ENCODE measurements around the gene HIF3A.
"Not testable (repeated sequence)": the region's sequence is repeated elsewhere in the genome, so short reads cannot be mapped to it uniquely, and the experiment has no call there.

Gene HIF3A

DNA sequence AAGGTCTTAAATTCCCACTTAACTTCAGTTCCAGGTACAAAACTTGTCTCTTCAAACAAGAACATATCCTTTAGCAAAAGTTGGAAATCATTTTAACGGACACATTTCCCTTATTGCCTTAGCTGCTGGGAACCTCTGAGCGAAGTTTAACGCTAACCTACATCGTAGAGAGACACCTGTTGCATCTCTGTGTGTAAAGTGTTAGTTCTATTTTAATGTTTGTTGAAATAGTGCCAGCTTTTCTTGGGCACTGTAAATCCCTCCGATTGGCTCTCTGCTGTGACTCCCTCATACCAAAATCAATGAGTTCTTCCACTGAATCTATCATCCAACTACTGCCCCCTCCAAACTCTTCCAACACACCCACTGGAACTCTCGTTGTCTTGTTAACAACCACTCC, 2.3 kb upstream of the HIF3A start:
- DNase-seq, result no peak

DNA sequence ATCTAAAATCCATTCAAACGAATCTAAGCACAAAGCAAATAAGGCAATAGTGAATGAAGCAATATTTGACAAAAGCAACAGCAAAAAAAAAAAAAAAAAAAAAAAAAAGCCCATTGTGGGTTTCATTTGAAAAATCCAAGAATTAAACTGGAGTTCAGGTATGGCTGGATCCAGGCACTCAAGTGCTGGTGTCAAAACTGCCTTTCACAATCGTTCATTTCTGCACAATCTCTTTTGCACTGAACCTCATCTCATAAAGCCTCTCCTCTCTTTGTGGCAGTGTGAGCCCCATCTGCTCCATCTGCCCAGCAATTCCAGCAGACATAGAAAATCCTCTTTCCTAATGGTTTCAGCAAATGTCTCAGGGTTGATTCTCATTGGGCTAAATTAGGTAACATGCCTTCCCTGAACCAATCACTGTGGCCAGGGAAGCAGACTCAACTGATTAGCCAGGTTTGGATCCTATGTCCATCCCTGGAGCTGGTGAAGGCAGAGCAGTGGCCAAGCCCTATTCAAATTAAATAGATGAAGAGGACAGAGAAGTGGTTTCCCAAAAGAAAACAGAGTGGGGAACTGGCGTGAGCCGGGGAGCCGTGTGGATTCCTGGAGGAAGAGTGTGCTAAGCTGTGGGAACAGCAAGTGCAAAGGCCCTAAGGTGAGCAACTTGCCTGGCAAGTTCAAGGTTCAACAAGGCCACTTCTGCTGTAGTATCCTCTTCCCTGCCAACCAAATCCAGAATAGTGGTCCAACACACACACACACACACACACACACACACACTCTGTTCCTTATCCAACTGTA, 1.2 kb upstream of the HIF3A start:
- no peak for DNase-seq

DNA sequence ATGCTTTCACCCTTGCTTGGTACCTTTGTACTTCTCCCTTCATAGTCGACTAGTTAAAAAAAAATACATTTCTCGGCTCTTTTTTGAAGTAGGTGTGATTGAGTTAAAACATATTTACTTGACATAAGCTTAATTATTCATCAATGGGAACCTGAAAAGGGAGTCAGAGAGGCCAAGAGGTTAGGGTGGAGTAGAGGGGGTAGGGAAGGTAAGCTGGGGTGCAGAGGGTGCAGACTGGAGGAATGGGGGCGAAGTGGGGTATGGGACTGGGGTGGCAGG, 701 bp upstream of the HIF3A start:
- no peak for DNase-seq

- DNase-seq, result no peak
Observed at GRCh38 chr19:46297700-46298478, 1.0 kb downstream of the HIF3A start.

DNA sequence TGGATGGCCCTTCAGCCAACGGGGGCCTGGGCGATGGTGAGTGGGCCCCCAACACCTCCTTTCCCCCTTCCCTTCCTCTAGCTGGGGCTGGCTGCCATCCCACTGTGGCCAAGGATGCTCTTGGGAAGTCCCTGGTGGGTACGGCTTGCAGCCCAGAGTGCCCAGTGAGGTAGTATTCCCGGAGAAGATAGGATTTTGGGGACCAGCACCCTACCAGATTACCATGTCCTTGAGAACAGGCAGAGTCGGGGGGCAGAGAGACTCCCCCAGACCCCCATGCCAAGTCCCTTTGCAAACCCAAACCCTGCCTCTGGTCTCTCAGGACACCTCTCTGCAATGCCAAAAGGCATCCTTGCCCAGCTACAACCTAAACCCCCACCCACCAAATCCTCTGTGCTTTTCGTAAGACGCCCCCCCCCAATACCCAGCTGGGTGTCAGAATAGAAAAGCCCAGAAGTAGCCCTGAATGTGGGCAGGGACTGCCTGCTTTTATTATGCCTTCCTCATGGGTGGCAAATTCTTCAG, 1.7 kb downstream of the HIF3A start:
- no peak for DNase-seq

GRCh38 chr19:46299004-46299509, 2.2 kb downstream of the HIF3A start:
- peak; percentile 93 for DNase-seq

- no peak for DNase-seq
Observed at GRCh38 chr19:46299695-46300094, 2.9 kb downstream of the HIF3A start.

DNA sequence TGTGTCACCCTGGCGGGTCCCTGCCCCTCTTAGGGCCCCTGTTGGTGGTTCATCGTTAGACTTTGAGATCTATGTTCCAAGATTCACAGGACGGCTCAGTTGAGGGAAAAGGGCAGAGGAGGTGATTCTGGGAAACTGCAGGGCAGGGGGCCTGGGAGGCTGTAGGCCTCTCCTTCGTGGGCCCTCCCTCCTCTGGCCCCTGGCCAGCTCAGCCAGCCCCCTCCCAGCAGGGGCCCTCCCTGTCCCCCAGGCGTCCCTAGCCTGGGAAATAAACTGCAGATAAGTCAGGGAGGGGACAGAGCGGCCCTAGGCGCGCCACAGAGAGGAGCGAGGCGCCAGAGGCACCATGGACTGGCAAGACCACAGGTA, 6.5 kb downstream of the HIF3A start:
- no peak for DNase-seq

DNA sequence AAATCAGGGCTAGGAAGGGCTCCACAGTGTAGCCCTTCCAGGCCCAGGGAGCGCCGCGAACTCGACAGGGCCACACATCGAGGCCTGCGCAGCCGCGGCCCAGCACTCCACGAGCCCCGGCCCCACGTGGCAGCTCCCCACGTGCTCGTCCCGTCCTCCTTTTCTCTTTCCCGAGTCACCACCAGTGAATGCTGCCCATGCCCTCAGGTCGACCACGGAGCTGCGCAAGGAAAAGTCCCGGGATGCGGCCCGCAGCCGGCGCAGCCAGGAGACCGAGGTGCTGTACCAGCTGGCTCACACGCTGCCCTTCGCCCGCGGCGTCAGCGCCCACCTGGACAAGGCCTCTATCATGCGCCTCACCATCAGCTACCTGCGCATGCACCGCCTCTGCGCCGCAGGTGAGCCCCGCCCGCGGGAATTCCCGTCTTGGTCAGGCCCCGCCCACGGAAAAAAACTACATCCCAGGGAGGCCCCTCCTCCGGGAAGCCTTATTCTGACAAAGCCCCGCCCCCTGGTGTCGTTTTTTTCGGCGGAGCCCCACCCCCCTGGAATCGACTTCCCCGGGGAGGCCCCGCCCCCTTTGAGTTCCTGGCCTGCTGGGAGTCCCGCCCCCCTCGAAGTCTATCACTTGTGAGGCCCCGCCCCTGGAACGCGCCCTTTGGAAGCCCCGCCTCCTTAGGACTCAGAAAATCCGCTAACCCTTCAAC, 7.0 kb downstream of the HIF3A start:
- no peak for DNase-seq

GRCh38 chr19:46306501-46306900, 9.7 kb downstream of the HIF3A start:
- DNase-seq, result no peak

GRCh38 chr19:46308510-46308909, 11.7 kb downstream of the HIF3A start:
- no peak for DNase-seq

DNA sequence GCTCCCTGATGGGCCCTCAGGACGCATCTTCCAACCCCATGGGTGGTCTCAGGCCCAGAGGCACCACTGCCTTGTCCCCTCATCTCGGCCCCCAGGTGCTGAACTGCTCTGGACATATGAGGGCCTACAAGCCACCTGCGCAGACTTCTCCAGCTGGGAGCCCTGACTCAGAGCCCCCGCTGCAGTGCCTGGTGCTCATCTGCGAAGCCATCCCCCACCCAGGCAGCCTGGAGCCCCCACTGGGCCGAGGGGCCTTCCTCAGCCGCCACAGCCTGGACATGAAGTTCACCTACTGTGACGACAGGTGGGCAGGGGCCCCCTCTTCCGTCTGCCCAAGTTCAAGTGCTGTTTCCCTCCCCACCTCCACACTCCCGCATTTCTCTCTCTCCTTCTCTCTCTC, 12.2 kb downstream of the HIF3A start:
- no peak for DNase-seq

DNA sequence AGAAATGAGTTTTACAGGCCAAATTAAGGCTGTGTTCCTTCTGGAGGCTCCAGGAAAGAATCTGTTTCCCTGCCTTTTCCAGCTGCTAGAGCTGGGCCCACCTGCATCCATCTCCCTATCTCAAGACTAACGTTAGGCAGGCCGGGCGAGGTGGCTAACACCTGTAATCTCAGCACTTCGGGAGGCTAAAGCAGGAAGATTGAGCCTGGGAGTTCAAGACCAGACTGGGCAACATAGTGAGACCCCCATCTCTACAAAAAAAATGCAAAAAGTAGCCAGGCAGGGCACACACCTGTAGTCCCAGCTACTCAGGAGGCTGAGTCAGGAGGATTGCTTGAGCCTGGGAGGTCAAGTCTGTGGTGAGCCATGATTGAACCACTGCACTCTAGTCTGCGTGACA, 14.6 kb downstream of the HIF3A start:
- DNase-seq, result no peak

DNA sequence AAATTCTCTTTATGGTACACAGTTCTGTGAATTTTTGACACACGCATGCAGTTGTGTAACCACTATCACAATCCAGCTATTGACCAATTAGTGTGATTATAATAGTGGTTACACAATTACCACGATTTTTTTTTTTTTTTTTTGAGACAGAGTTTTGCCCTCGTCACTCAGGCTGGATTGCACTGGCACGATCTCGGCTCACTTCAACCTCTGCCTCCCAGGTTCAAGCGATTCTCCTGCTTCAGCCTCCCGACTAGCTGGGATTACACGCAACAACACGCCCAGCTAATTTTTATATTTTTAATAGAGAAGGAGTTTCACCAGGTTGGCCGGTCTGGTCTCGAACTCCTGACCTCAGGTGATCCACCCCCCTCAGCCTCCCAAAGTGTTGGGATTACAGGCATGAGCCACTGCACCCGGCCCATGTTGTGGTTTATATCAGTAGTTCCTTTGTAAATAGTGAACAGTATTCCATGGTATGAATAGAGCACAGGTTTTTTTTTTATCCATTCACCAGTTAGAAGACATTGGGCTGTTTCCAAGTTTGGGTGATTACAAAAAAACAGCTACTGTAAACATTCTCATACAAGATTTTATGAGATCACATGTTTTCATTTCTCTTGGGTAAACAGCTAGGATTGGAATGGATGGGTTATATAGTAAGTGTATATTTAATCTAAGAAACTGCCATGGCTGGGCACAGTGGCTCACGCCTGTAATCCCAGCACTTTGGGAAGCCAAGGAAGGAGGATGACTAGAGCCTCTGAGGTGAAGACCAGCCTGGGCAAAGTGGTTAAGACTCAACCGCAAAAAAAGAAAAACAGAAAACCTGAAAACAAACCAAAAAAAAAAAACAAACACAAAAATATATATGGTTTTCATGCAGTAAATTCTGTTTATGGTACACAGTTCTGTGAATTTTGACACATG, 17.0 kb downstream of the HIF3A start:
- DNase-seq, result peak; percentile 67

DNA sequence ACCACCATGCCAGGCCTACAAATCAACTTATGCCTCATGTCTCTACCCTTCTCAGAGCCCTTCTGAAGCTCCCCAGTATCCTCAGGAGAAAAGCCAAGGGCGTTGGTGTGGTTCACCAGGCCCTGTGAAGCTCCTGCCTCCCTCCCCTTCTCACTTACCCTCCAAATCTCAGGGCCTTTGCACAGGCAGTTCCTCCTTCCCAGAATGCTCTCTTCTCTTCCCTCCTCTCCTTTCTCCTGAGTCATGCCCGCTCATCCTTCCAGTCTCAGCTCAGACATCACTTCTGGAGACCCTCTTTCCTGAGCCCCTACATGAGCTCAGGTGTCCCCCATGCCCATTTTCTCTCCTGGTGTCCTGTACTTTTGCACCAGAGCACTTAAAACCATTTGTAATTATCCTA, 20.5 kb downstream of the HIF3A start:
- no peak for DNase-seq

- no peak for DNase-seq
Observed at GRCh38 chr19:46319613-46320012, 22.8 kb downstream of the HIF3A start.

GRCh38 chr19:46320559-46320958, 23.7 kb downstream of the HIF3A start:
- DNase-seq, result no peak

DNA sequence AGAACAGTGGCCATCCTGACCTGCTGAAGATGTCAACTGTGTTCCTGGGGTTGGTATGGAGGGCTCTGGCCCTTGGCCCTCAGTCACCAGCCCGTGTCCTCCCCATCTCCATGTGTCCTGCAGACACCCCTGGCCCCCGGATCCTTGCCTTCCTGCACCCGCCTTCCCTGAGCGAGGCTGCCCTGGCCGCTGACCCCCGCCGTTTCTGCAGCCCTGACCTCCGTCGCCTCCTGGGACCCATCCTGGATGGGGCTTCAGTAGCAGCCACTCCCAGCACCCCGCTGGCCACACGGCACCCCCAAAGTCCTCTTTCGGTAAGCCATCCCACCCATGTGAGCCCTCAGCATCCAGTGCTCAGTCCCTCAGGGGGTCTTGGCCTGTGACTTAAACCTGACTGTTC, 24.8 kb downstream of the HIF3A start:
- no peak for DNase-seq

DNA sequence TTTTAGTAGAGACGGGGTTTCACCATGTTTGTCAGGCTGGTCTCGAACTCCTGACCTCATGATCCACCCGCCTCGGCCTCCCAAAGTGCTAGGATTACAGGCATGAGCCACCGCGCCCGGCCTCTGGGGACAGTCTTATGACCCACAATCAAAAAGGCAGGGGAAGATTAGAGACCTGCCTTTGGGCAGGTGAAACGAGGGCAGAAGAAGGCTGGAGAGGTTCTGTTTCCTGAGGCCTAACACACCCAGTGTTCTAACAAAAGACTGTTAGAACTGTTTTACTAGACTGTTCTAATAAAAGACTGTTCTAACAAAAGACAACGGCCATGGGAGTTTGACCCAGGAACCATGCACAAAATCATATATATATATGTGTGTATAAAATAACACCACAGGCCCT, 26.4 kb downstream of the HIF3A start:
- DNase-seq, result not testable (repeated sequence)

DNA sequence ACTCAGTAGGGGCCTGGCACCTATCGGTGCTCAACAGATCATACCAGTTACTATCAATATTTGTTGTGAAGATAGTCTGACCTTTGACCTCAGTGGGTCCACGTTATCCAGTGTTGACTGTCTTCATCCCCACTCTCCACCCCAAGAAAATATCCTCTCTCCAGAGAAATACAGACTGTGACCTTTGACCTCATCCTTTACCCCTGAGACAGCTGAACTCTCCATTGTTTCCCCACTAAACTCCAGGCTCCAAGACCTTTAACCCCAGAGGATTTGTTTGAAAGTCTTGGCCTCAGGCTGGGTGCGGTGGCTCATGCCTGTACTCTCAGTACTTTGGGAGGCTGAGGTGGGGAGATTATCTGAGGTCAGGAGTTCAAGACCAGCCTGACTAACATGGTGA, 27.4 kb downstream of the HIF3A start:
- DNase-seq, result no peak

DNA sequence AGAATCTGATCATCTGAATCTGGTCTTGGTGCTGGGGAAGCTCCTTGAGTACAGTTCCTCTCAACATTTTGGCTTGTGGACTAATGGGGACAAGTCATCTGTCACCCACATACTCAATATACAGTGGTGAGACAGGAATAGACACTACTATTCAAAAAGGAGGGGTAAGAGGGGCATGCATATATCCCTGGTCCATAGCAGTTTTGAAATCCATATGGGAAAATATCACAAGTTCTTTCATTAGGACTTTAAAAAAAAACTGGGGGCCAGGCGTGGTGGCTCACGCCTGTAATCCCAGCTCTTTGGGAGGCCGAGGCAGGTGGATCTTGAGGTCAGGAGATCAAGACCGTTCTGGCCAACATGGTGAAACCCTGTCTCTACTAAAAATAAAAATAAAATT, 29.8 kb downstream of the HIF3A start:
- DNase-seq, result no peak

- no peak for DNase-seq
Observed at GRCh38 chr19:46328079-46328478, 31.2 kb downstream of the HIF3A start.

All from NCI-H2029 (cell line).